Measurements from ENCODE around the gene MMP15. TPM values are rescaled to one million over a fixed set of nuclear protein-coding genes. Genes with fewer than 3 reads are reported as not detected.

MMP15 gene
- polyA plus RNA-seq, 4 donors = 12.0 to 19.0 (median 13.0) TPM

DNA sequence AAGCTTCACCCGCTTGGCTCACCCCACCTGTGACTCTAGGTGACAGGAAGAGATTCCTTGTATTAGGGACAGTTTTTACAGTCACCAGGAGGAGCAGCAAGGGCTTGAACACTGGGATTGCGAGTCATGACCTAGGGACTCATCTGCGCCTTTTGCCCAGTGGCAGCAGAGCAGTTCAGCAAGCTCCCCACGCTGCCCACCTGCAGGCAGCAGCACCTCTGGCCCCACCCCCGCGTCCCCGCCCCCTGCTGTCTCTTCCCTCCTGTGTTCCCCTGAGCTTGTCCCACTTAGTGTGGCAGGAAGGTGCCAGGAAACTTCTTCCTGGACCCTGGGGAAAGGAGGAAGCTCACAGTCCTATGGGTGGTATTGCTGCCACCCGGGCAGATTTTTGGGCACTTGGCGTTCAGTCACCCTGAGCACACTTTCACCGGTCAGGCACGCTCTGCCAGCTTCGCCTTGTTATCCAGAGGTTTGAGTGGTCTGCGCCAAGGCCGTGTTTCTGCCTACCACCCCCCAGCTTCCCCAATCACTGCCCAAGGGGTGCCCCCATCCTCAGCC lies 8.7 kb downstream of the MMP15 start:
- no peak for DNase-seq (ENCODE audit: low read depth in 4 of 4, low spot score in 3 of 4)

- no peak for DNase-seq (ENCODE audit: low read depth in 4 of 4, low spot score in 3 of 4)
These were observed 9.2 kb downstream of the MMP15 start for GRCh38 chr16:58034774-58035173.

DNA sequence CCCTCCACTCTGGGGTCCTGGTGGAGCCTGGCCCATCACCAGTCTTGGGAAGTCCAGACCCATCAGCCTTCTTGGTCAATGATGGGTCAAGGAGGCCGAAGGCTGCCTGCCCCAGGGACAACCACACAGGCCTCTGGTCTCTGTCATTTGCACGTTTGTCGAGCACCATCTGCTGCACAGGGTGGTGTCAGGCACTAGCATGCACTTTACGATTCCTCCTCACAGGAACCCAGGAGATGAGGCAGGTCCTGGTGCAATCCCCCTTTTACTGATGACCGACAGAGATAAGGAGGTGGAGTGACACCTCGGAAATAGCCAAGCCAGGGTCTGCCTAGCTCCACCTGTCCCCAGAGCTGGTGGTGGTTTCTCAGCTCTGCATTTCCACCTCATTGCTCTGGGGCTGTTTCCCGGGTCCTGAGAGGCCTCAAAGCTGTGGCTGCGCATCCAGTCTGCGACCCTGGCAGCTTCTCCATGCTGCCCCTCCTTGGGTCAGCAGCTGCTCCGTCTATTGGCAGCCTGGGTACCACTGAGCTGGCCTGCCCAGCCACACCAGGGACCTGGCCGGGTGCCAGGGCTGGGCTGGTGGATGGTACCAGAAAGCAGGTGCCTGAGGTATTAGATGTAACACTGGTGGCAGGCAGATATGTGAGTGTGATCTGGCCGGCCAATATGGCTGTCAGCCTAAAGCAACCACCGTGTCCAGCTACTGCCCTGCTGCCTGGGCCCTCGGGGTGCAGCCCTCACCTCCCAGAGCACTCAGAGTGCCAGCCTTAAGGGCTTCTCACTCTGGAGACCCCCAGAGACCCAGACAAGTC lies 10.0 kb downstream of the MMP15 start:
- DNase-seq (ENCODE audit: low read depth in 4 of 4, low spot score in 3 of 4) = no peak

- DNase-seq (ENCODE audit: low read depth in 4 of 4, low spot score in 3 of 4) = no peak
These were observed 11.4 kb downstream of the MMP15 start for GRCh38 chr16:58036943-58037342.

- DNase-seq (ENCODE audit: low read depth in 4 of 4, low spot score in 3 of 4) = no peak
These were observed 12.0 kb downstream of the MMP15 start for GRCh38 chr16:58037365-58038057.

DNA sequence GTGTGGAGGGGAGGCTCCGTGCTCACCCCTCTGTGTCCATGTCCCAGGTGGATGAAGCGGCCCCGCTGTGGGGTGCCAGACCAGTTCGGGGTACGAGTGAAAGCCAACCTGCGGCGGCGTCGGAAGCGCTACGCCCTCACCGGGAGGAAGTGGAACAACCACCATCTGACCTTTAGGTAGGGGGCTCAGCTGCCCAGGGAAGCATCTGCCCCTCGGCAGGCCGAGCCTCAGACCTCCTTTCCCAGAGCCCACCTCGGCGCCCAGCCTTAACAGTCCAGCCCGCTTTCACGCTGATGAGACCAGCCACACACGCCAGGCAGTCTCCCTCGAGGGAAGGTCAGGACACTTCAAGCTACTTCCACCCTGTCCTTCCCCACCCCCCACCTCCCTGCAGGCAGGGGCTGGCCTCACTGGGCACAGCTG lies 12.7 kb downstream of the MMP15 start:
- DNase-seq (ENCODE audit: low read depth in 4 of 4, low spot score in 3 of 4) = no peak

DNA sequence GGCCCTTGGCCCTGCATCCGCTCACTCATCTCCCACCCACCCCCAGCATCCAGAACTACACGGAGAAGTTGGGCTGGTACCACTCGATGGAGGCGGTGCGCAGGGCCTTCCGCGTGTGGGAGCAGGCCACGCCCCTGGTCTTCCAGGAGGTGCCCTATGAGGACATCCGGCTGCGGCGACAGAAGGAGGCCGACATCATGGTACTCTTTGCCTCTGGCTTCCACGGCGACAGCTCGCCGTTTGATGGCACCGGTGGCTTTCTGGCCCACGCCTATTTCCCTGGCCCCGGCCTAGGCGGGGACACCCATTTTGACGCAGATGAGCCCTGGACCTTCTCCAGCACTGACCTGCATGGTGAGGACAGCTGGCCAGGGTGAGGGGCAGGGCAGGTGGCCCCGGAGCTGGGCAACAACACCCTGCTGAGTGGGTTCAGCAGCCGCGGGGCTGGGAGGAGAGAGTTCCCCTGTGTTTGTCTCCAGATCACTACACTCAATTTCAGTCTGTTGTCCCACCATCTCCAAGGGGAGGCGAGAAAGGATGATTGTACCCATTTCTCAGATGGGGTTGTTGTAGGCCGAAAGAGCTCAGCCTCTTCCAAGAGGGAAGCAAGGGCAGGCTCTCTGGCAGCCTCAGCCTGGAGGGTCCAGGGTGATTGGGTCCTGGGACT lies 14.4 kb downstream of the MMP15 start:
- DNase-seq (ENCODE audit: low read depth in 4 of 4, low spot score in 3 of 4) = no peak

GRCh38 chr16:58040496-58040846 lies 14.9 kb downstream of the MMP15 start:
- no peak for DNase-seq (ENCODE audit: low read depth in 4 of 4, low spot score in 3 of 4)

DNA sequence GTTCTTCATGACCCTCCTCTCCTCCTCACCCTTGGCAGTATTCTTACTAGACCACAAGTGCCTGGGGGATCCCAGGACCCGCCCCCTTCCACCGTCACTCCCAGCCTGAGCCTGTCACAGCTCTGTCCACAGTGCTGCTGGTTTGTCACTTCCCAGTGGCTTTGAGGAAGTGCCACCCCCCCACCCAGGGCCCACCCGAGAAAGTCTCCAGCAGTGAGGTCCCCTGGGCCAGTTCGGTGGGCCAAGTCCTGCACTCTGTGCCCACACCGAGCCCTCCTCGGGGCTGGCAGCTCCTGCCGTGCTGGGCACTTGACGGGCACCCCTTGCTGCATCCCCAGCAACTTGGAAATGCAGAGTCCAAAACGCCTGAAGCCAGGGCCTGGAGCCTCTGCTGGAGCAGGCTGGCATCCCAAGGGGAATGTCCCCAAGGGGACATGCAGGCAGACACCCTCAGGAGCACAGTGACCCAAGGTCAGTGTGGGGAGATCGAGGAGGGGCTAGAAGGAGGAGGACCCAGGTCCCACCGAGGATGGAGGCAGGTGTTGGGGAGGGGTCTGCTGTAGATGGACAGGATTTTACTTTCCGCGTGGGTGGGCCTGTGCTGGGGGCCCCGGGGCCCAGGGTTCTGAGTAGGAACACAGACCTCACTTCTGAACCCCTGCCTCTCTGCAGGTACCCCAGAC lies 15.5 kb downstream of the MMP15 start:
- no peak for DNase-seq (ENCODE audit: low read depth in 4 of 4, low spot score in 3 of 4)

DNA sequence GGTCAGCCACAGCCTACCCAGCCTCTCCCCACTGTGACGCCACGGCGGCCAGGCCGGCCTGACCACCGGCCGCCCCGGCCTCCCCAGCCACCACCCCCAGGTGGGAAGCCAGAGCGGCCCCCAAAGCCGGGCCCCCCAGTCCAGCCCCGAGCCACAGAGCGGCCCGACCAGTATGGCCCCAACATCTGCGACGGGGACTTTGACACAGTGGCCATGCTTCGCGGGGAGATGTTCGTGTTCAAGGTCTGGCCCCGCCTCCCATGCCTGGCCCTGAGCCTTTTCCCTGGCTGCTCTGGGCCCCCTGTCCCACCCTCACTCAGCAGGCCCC lies 16.0 kb downstream of the MMP15 start:
- DNase-seq (ENCODE audit: low read depth in 4 of 4, low spot score in 3 of 4) = no peak

DNA sequence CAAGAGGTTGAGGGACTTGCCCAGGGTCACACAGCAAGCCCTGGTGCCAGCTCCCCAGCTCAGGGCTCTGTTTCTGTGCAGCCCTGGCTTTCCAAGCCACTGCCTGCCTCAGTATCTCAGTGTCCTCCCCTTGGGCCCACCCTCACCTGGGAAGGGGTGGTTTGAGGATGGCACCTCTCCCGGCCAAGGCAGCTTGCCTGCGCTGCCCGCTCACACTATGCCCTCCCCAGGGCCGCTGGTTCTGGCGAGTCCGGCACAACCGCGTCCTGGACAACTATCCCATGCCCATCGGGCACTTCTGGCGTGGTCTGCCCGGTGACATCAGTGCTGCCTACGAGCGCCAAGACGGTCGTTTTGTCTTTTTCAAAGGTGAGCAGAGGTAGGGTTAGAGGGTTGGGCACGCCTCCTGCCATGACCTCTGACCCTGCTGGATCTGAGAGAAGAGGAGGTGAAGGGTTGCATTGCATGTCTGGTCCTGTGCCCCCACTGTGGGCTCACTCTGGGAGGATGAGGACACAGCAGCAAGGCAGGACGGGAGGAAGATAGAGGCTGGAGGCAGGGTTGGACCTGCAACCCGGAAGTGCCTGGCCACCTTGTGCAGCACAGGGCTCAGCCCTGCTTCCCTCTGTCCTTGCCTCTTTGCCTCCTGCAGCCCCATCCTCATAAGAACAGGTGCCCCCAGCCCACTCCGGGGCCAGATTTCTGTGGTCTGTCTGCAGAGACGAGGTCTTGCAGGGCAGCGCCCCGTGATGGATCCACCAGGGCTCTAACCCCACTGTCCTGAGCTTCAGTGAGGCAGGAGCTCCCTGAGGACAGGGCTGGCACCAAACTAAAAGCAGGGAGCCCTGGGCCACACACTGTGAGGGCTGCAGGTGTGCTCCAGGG lies 16.7 kb downstream of the MMP15 start:
- DNase-seq (ENCODE audit: low read depth in 4 of 4, low spot score in 3 of 4) = no peak

DNA sequence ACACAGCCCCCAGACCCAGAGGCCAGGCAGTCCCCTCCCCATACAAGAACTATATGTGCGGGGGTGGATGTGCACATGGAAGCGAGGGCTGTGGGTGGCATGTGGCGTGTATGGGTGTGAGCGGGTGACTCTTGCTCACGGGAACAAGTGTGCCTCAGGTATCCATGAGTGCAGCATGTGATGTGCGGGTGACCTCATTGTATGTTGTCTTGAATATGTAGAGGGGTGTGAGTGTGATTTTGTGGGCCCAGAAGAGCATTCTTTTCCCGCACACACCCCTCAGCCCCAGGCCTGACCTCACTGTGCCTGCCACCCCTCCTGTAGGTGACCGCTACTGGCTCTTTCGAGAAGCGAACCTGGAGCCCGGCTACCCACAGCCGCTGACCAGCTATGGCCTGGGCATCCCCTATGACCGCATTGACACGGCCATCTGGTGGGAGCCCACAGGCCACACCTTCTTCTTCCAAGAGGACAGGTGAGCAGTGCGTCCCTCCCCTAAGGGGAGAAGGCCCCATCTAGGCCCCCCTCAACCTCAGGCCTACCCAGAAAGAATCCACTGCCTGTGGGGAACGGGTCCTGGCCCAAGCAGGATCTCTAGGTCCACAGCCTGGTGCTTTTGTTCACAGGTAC lies 17.4 kb downstream of the MMP15 start:
- no peak for DNase-seq (ENCODE audit: low read depth in 4 of 4, low spot score in 3 of 4)

DNA sequence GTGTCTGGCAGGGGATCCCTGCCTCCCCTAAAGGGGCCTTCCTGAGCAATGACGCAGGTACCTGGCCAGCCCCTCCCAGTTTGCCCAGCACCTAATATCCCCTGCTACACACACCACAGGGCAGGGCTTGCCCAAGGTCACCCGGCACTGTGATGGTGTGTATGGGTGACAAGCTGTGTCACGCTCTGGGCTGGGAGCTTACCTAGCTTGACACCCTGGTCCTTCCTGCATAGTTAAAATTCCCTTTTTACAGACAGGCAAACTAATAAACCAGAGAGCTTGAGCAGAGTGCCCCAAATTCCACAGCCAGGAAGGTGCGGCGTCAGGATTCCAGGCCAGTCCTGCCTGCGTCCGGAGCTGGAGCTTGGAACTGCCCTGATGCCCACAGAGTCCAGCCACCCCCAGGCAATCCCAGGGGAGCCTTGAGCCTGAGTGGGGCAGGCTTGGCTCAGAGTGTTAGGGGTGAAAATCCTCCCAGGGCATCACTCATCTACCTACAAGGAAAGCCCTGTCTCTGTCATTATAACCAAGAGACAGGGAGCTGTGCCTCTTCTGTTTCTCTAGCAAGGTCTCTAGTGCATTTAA lies 18.1 kb downstream of the MMP15 start:
- DNase-seq (ENCODE audit: low read depth in 4 of 4, low spot score in 3 of 4) = no peak

DNA sequence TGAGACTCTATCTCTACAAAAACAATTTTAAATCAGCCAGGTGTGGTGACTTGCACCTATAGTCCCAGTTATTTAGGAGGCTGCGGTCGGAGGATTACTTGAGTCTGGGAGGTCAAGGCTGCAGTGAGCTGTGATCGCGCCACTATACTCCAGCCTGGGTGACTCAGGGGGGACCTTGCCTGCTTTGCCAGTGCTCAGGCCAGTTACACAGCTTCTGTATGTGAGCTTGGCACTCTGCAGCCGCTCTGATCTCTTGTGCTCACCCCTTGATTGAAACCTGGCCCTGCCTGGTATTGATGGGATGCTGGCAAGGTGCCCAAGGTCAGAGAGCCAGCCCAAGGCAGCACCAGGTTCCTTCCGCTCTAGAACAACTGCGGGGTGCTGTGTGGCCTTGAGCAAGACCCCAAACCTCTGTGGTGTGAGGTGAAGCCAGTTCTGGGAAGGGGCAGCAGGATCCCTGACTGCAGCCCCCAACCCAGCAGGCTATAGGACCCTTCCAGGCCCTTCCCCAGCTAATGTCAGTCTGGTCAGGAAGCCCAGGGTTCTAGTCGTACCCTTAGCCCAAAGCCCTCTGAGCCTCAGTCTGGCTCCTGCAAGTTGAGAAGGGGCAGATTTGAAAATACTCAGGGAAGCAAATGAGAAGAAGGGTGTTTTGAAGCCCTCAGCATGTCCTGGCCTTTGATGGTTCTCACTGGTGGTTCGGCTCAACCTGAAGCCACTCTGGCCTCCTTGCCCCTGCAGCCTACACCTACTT lies 18.9 kb downstream of the MMP15 start:
- DNase-seq (ENCODE audit: low read depth in 4 of 4, low spot score in 3 of 4) = no peak

GRCh38 chr16:58045096-58045495 lies 19.5 kb downstream of the MMP15 start:
- no peak for DNase-seq (ENCODE audit: low read depth in 4 of 4, low spot score in 3 of 4)

DNA sequence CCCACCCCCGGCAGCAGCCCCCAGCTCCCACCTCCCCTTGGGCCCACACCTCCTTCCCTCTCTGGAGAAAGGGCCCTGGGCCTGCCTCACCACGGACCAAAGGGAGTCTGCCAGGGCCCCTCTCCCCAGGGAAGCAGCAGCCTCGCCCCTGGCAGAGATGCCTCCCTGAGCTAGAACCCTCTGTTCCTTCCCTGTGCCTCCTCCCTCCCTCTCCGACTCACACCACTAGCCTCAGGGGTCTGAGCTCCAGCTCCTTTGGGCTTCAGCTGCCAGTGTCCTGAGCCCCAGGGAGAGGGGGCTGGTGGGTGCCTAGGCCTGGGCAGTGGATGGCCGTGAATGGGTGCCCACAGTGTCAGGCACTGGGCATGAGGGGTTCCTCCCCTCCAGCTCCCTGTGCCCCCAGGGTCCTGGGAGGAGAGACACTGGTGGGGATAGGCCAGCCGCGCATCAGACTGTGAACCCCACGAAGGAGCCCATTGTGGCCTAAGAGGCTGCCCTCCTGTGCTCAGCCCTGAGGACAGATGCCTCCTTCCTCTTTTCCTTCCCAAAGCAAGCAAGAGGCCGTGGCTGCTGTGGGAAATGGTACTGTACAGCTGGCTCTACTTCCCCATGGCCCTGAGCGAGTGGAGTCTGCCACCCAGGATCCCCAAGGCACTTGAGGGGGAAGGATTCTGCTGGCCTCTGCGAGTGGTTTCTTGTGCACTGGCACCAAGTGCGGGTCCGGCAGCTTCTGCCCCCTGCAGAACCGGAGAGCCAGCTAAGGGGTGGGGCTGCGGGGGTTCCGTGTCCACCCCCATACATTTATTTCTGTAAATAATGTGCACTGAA lies 20.7 kb downstream of the MMP15 start:
- DNase-seq (ENCODE audit: low read depth in 4 of 4, low spot score in 3 of 4) = no peak

DNA sequence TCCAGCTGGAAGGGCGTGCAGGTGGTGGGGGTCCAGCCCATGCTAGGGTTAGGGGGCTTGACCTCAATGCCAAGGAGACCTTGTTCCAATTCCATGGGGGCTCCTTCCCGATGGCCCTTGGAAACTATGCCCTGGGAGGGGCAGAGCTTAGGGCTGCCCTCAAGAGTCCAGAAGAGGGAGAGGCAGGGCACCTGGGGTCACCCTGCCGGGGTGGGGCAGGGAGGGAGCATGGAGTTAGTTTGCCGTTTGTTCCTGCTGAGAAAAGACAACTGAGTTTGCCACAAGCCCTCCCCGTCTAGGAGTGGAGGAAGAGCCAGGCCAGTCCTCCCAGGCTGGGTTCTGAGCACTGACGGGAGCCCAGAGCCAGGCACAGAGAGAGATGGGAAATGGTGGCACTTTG lies 21.4 kb downstream of the MMP15 start:
- no peak for DNase-seq (ENCODE audit: low read depth in 4 of 4, low spot score in 3 of 4)

Data from left renal pelvis (tissue), 4 donors.